Stimulated activated CD8-positive, alpha-beta memory T cell treated with anti-CD3 and anti-CD28 coated beads, Interleukin-2, amount 100 ng/mL, for 48 hours (primary cell): ENCODE data around the gene SOST.

Experiments
- DNase-seq, 2 donors: peaks; one replicate each; pipeline ENCODE4 v3.0.0-alpha.2; 2020; ENCODE audit warnings: low read depth in 2 of 2

The SOST gene

DNA sequence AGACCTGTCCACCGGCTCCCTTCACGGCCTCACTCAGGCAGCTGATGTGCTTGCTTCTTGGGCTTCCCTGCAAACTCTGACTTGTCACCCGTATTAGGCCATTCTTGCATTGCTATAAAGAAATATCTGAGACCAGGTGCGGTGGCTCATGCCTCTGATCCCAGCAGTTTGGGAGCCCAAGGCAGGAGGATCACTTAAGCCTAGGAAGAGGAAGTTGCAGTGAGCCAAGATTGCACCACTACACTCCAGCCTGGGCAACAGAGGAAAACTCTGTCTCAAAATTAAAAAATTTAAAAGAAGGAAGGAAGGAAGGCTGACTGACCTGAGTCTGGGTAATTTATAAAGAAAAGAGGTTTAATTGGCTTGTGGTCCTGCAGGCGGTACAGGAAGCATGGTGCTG, 17.0 kb downstream of the SOST start:
- no peak for DNase-seq

DNA sequence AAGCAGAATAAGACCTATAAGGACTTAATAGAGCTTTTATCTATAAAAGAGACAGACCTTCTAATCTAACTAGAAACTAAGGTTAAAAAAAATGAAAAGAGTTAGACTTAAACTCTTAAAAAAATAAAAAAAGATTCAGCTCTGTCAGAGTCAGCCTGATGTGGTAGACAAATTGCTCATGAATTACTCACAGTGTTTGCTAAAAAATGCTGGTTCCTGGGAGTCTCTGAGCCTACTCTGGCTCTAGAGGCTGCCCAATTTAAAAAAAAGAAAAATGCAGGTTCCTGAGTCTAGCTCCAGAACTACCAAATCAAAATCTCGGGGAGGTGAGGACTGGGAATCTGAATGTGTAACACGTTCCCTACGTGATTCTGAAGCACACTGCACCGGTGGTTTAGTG, 18.1 kb downstream of the SOST start:
- no peak for DNase-seq

DNA sequence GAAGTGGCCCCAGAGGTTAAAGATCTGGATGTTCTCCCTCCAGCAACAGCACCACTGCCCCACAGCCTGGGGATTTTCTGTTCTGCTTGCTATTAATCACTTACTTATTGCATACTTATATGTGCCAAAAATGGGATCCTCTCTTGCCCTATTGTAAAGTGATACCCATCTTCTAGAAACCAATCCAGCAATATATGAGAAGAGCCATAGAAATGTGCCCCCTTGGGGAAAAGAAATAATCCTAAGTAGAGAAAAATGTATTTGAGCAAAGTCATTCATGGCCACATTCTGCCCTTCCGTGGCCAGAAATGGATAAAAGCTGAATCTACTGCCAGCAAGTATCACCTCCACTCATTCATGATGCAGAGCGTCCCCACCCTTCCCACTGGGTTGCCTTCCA, 20.9 kb downstream of the SOST start:
- no peak for DNase-seq

DNA sequence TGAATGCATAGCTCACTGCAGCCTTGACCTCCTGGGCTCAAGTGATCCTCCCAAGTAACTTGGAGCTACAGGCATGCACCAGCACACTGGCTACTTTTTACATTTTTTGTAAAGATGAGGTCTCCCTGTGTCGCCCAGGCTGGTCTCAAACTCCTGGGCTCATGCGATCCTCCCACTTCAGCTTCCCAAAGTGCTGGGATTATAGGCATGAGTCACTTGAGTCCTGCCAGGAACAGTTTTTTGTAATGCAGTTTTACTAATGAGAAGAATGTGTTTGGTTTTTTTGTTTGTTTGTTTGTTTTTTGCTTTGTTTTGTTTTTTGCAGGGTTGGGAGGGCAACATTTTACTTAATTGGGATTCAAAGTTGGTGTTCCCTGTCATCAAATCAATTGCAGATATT, 22.2 kb downstream of the SOST start:
- no peak for DNase-seq

DNA sequence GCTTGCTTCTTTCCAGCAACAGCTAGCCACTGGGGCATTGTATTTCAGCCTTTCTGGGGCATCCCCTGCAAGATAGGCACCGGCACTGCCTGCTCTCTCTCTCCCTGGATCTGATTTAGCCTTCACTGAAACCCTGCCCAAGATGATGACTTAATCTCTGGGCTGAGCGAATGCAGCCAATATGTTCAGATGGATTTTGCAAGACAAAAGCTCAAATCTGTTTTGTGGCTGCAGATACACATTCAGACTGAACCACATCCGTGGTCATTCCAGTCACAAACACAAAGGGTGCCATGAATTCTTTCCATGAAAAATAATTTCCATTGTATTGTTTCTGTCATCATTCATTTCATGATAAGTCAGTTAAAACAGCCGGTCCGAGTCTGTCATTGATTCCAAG, 24.2 kb downstream of the SOST start:
- DNase-seq: no peak

DNA sequence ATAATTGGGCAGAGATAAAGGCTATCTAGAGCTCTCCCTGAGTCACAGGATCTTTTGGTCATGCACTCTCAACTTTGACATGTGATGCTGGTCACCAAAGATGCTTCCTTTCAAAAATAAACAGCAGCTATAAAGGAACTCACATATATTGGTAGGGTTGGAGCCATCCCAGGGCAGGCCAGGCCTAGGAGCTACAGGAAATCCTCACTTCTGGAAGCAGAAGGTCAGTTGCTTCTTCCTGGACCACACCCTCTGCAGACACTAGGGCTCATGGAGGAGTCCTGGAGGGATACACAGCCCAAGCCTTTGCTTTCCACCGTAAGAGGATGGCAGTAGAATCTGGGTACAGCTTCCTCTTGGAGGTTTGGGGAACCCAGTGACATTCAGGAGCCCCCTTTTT, 24.6 kb downstream of the SOST start:
- no peak for DNase-seq

DNA sequence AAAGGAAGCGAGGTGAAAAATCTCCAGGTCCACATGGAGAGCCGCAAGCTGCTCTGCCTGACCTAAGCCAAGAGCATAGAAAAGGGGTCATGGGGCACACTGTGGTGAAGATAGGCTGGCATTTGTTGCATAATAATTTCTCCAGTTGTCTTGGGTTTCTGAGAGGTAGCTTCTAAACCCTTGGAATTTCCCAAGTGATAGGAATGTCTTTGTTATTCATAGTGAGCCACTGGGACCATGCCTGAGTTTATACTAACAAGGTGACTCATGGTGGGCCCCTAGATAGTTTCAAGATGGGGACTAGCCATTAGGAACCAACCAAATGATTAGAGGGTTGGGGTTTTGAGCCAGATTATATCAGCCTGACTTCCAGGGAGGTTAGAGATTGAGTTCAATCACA, 25.6 kb downstream of the SOST start:
- DNase-seq: no peak

DNA sequence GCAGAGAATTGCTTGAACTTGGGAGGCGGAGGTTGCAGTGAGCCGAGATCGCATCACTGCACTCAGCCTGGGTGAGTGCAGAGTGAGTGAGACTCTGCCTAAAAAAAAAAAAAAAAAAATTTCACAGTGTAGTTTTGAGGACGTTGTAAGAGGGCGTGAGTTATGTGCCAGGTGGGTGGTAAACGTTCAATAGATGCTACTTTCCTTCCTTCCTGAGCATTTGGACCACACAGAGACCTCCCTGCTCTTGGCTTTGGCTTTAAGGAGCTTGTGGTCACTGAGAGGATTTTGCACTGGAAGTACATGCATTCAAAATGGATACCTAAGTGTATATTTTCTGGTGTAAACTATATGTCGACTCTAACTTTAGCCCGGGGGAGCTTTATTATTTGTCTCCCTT, 30.5 kb downstream of the SOST start:
- no peak for DNase-seq

DNA sequence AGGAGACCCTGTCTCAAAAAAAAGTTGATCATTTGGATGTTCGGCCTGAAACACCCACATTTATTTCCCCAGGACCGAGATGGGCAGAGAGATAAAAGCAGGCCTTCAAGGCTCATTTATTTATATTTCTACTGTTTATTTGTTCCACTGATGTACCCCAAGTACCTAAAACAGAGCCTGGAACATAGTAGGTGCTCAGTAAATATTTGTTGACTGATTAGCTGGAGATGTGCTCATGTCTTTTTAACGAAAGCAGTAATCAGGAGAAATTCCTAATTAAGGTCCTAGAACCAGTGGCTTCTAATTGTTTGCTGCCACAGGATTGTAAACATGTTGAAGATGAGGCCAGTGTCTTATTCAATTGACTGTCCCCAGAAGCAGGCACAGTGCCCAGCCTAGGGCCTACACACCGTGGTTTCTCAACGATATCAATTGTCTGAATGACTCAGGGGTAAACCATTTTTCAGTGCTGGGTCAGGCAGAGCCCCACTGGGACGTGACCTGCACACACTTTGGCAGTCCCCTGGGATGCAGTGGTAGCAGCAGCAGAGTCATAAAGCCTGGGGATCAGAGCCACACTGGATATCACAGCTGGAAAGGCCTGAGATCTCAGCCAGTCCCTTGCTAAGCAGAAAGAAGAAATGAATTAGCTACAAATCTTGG, 34.8 kb downstream of the SOST start:
- DNase-seq: no peak

DNA sequence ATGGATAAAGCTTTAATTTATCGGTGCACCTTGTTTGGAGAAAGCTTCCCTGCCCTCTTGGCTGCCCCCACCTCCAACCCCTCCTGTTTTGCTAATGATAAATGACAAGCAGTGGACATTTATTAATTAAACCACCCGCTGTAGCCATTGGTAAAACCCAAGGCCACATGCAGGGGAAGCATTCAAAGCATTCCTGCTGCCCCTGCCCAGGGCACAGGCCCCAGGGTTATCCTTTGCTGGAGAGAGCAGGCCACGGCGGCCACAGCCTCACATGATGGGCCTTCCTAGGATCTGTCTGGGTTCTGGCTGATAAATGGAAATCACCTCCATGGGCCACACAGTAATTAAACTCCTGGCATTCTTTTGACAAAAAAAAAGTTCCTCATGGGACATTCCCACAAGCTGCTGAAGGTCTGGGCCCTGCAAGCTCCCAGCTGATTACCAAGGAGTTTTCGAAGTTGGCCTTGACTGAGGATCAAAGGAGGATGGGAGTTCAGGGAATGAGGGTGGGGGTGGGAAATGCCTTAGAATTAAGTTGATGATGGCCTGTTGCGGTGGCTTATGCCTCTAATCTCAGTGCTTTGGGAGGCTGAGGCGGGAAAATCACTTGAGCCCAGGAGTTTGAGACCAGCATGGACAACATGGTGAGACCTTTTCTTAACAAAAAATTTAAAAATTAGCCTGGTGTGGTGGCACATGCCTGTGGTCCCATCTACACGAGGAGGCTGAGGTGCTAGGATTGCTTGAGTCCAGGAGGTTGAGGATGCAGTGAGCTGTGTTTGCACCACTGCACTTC, 35.5 kb downstream of the SOST start:
- no peak for DNase-seq

DNA sequence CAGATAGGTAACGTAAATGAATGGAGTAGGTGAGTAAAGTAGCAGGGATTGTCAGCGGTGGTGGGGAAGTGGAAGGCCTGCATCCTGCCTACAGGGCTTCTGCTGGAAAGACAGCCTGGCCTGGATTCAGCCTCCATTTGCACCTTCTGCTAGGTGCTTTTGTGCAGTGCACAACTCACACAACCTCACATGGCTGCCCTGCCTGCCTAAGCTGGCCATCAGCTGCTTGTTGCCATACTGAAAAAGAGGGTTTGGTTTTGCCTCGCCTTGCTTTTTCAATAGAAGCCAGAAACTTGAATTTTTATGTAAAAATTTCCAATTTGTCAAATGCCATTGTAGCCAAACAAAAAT, 36.3 kb downstream of the SOST start:
- DNase-seq: no peak

DNA sequence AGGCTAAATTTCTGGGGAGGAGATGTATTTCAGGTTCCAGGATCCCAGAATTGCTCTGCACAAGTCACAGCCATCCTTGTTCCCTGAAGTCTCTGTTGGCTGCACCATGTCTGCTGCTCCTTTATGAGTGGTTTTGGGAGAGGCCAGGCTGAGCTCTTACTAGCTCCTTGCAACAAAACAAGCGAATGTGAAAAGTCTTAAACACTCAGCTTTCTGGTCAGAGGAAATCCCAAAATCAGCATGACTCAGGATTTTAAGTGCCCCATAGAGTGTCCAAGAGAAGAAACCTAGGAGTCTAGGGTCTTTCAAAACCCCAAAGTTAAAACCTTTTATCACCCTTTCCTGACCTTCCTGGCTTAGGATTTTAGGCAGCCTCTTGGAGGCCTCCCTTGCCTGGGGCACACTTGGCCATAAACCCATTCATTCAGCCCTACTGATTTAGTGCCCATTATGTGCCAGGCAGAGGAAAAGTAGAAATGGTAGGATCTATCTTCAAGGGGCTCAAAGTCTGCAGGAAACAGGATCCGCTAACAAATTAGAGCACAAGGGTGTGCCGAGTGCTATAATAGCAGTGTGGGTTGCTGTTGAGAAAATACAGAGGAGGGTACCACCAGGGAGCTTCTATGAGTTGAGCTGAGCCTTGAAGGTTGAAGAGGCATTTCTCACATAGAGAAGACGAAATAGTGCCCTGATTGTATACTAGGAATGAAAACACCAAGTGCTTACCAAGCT, 36.9 kb downstream of the SOST start:
- DNase-seq: no peak

DNA sequence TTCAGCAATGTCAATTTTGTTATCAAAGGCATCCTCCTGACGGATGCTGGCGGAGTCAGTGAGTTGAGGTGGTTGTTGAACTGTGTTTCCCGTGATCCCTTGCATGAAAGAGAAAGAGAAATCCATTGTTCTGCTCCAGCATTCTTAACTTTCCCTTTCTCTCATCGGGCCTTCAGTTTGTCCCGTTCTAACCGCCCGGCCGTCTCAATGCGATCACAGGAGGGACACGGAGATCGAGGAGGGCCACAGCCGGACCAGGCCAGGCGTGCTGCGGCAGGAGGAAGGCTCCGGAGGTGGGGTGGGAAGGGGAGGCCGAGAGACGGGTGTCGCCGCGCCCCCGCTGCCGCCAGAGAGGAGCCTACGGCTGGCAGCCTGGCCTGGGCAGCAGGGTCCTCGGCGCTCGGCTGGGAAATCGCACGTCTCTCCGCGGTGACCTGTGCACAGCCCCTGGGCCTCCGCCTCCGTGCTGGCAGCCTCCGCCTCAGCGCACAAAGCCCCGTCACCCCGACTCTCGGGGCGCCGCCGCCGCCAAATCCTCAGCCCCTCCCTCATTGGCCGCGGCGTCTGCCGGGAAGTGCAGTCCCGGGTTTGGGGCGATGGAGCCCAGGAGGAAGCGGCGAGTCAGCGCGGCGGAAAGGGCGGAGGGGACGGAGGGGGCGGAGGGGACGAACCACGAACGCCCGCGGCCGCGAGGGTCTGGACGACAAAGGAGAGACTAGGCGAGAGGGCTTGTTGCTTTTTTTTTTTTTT, 38.1 kb downstream of the SOST start:
- peak; percentile 61 to 69 for DNase-seq

DNA sequence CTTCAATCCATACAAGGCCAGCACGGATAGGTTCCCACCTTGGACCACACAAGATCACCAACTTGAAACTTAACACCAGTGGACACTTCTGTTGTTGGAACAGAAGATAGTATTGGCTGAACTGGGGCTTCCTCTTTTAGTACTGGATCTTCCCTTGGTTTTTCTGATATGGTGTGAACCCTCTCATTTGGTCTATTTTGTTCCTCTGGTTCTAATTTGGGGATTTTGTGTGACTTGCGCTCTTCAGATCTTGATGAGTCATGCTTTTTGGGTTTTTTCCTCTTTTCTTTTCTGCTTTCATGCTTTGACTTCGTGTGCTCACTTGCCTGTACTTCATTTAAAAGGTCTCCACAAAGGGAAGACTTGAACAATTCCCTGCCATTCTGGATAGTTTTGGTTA, 39.0 kb downstream of the SOST start:
- DNase-seq: no peak

DNA sequence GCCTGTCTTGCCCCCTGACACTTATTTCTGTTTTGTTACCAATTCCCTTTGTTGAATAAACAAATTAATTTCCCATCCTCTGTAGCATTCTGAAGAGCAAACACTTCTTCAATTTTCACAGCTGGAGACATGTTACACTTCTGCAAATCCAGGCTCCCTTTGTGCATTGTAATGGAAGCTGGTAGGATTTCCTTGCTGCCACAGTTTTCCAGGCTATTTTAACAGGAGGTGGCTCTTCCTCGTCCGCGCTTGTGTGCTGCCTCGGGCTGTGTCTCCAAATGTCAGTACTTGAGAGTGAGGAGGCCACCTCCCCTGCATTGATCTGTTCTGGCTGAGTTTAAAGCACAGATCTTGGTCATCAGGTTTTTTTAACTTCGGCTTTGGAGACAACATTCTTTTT, 40.0 kb downstream of the SOST start:
- no peak for DNase-seq

DNA sequence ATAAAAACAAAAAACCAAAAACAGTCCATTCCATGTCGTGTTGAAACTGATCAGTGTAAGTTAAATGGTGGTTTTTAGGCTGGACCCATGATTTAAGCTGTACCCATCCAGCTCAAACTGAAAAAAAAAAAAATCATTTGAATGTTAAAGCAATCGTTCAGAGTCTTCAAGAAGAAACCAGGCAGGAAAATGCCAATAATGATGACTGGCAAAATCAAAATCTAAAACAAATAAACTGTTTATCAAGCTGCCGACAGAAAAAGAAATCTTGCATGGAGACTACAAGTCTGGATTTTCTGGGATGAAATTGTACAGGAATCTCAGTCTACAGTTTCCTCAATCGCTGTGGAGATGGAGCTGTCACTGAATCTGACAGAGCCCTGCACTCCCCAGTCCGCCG, 40.7 kb downstream of the SOST start:
- no peak for DNase-seq

DNA sequence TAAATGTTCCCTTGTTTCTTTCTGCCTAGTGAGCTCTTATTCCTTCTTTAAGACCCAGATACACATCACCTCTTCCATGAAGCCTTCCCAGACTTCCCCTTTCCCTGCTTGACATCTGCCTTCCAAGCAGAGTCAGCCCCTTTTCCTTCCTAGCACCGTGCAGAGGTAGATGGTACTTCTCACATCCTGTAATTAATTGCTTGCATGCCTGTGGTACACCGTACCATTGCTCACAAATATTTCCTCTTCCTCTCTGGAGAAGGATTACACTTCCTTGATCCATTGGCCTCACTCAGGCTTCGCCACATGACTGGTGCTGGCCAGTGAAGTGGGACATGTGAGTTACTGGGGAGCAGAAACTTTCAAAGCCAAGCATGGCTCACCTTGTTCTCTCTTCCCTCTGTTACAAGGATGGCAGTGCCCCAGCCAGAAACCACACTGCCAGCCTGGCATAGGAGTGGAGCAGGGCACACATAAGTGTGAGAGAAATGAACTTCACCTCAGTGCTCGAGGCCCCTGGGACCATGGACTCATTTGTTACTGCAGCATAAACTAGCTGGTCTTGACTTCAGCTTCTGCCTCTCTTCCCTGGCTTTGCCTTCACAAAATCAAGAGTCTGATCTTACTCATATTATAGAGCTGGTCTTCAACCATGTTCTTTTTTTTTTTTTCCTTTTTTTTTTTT, 44.0 kb downstream of the SOST start:
- DNase-seq: no peak

DNA sequence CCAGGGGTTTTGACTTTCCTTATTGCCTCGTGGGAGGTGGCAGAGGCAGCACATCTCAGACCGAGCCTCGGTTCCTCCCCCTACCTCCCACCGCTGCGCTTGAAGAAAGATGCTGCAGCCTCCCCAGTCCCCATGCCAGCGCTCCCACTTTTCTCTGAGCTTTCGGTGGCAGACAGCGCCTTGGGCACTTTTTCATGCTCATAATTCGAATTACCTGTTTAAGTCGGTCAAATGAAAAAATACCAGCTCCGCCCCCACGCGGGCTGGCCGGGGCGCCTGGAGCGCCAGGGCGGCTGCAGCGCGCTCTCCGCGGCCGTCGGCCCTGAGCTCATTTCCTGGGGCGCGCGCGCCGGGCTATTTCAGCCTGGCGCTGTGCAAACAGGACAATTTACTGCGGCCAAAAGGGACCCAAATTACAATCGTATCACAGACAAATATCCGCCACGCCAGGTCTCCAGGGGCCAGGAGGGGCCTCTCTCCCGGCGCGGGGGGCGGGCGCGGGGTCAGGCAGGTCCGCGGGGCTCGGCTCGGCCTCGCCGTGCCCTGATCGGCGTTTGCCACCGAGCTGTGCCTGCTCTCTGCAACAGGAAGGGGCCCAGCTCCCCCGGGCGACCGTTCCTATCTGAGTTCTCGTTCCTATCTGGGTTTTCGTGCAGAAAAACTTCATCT, 45.0 kb downstream of the SOST start:
- no peak for DNase-seq

DNA sequence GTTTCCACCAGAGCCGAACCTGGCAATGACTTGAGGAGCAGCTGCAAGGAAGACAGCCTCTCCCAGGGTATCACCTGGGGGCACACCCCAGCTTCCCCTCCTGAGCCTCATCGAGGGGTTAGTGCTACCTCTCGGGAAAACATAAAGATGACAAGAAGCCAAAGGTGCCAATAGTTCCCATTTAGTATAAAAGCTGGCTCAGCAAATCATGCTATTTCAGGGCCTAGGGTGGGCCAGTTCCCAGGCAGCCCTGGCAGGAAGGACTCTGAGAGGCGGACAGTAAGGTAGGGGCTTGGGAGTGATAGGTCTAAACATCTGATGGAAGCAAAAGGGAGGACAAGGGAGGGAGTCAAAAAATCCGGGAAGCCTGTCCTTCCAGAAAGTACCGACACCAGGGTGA, 46.2 kb downstream of the SOST start:
- DNase-seq: no peak

DNA sequence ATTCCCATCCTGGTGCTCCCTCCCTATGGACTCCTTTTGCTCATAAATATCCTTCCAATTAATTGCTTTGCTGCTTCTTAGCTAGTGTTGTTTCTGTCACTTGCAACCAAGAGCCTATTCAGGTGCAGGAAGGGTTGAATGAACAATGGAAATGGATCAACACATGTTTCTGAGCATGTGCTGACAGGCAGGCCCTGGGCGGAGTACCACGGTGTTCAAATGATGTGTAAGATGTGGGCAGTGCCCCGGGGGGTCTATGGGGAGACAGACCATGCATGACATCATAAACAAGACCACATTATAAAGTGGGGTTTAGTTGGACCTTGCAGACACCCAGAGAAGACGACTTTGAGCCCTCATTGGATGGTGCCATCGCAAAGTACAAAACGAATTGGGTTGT, 48.5 kb downstream of the SOST start:
- no peak for DNase-seq

DNA sequence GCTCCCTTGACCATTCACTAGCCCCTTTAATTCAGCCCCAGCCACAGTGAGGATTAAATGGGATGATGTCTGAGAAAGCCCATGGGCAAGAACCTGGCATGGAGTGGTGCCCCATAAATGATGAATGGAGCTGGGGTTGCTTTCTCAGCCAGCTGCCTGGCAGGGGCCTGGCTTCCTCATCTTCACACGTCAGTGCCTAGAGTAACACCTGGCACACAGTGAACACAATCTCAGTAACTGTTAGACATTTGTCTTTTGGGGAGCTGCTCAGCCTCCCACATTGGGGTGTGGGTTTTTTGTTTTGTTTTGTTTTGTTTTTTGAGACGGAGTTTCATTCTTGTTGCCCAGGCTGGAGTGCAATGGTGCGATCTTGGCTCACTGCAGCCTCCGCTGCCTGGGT, 49.4 kb downstream of the SOST start:
- DNase-seq: no peak
